ENCODE data around the gene INS. TPM values are rescaled to one million over a fixed set of nuclear protein-coding genes. Genes with fewer than 3 reads are reported as not detected.
"Not testable (repeated sequence)": the region's sequence is repeated elsewhere in the genome, so short reads cannot be mapped to it uniquely, and the experiment has no call there.

The INS gene
- total RNA-seq, 1 donor, result not detected

DNA sequence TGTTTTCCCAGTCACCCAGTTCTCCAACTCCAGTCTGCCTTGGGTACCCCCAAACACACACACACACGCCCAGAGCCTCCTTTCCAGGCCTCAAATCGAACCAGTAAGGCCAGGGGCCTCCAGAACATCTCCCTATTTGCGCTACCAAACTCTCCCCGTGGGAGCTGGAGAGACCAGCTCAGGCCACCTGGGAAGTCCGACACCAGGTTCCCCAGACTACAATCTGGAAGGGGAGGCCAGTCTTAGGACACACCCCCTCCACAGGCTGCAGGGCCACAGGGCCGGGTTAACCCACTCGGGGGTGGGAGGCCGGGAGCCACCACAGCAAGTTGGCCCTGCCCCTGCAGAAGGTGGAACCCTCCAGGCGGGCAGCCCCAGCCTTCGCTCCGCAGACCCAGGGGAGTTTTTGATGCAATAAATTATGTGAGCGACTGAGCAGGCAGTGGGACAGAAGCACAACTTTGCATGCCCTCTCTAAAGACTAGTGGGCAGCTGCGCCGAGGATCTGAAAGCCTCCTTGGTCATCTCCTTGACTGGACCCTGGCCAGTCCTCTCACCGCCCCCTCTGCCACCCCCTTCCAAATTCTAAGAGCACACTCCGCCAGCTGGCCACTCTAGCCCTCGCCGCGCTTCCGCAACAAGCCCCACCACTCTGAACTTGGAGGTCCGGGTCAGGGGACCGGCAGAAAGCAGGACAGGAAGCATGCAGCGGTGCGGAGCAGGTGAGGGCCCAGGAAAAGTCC lies 24.6 kb downstream of the INS start:
- DNase-seq (ENCODE audit: low read depth in 2 of 3, low spot score in 2 of 3), result no peak

DNA sequence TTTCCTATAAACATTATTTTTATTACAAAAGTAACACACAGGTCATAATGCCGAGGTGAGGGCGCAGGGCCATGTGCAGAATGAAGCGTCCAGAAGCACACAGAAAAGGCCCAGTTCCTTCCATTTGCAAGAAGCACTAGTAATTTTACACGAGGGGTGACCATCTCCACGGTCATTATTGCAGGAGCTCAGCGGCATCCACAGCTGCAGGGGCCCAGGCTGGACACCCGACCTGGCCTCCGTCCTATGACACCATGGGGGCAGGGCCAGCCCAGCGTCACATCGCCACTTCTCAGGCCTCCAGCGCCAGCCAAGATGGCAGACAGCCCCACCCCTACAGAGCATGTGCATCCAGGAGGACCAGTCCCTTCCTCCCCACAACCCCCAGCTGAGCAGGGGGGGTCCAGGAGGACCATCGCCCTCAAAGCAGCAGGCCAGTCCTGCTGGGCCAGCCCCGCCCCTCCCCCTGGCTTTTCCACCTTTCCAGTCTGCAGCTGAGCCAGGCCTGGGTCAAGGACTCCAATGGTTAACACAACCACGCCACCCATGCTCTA lies 25.3 kb downstream of the INS start:
- DNase-seq (ENCODE audit: low read depth in 2 of 3, low spot score in 2 of 3), result no peak

DNA sequence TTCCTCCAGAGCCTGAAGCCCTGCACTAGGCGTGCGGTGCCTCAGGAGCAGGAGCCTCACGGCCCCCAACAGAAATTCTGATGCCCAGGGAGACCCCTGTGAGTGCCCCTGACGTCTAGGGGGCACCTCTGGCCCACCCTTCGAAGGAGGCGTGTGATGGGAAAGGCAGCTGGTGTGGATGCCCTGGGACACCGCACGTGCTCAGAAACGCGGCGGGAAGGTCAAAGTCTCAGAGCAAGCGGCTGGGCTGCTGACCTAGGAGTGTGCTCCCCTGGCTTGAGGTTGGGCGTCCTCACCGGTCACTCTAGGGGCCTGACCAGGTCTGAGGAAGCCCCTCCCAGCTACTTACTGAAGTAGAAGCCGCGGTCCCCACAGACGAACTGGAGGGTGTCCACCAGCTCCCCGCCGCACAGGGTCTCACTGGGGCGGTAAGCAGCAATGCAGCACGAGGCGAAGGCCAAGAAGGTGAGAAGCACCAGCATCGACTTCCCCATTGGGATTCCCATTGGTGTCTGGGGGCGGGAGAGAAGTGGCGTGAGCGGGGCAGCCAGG lies 25.9 kb downstream of the INS start:
- DNase-seq (ENCODE audit: low read depth in 2 of 3, low spot score in 2 of 3), result no peak

DNA sequence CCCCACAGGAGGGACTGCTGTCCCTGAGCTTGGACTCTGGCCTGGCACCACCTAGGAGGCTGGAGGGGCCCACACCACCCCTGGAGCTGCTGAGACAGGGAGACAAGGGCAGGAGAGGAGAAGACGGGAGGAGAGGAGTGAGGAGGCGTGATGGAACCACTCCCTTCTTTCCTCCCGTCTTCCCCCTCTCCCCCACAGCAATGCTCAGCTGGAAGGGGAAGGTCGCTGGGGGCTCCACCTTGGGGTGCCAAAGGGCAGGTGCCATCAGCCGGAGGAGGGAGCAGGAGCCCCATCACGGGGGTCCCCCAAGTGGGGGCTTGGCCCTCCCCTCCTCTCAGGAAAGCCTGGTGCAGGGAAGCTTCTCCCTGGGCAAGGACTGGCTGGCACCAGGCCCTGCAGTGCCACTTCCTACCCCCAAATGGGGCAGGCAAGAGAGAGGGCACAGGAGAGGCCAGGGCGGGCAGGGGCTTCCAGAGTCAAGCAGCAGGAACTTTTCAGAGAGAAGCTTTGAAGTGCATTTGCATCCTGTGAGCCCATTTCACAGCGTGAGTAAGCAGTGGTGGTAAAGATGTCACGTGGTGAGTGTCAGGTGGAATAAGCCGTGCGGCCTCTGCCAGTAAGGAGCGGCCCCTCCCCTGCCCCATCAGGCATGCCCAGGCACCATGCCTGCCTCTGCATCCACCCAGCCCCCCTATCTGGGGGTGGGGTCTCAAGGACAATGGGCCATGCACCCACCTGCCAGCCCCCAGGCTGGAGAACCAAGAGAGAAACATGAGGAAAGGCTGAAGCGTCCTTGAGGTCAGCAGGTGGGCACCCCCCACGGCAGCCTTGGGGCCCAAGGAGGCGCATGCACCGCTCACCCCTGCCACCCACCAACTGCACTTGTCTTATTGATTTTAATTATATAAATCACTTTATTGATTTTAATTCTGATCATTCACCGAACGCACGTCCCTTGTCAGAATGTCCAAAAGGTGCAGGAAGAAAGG lies 26.7 kb downstream of the INS start:
- no peak for DNase-seq (ENCODE audit: low read depth in 2 of 3, low spot score in 2 of 3)

DNA sequence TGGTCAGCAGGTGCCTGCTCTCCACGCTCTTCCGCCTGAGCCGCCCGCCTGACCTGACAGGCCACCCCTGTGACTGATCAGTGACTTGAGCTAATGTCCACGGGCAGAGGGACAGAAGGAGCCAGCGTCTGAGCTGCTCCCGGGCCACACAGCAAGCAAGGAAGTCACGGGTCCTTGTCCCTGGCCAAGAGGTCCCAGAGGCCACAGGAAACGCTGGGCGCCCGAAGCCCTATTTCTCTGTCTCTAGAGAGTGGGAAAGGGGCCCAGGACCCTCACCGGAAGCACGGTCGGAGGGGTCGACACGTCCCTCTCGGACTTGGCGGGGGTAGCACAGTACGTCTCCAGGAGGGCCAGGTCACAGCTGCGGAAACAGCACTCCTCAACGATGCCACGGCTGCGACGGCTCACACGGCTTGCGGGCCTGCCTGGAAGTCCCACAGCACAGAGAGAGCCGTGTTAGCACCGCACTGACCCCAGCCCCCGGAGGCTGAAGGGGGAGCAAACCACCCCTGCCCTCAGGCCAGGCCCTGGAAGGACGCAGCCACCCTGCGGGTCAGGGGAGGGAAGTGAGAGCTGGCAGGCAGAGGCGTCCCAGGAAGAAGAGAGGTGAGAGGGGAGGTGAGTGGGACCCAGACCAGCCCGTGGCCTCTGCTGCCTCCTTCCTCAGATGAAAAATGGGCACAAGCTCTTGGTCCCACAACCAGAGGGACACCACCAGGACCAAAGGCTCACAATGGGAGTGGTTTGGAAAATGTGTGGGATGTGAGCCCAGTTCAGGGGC lies 27.6 kb downstream of the INS start:
- DNase-seq (ENCODE audit: low read depth in 2 of 3, low spot score in 2 of 3), result no peak

DNA sequence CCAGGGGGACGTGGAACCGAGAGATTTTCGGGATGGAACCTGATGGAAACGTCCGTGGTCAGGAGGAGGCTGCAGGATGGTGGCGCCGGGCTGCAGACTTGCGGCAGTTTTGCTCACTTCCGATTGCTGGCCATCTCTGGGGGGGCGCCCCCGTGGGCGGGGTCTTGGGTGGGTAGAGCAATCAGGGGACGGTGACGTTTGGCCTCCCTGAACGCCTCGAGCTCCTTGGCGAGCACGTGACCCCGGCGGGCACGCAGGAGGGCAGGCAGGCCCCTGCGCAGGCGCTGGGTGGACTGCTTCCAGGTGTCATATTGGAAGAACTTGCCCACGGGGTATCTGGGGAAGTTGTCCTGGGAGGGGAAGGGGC lies 28.2 kb downstream of the INS start:
- no peak for DNase-seq (ENCODE audit: low read depth in 2 of 3, low spot score in 2 of 3)

DNA sequence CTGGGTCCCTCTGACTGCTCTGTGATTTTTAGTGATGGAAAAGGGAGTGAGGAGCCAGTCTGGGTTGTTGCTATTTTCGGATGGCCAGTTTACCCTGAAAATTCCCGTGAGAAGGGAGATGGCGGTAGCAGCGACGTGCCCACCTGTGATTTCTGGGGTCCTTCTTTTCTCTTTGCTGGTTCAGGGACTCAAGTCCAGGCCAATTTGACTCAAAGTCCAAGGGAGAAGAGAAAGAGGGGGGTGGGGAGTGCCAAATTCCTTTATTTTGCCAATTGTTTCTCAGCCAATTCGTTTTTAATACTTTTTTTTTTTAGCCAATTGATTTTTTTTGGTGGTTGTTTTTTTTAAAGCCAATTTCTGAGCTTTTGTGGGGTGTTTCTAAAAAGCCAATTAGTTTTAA lies 28.8 kb downstream of the INS start:
- no peak for DNase-seq (ENCODE audit: low read depth in 2 of 3, low spot score in 2 of 3)

DNA sequence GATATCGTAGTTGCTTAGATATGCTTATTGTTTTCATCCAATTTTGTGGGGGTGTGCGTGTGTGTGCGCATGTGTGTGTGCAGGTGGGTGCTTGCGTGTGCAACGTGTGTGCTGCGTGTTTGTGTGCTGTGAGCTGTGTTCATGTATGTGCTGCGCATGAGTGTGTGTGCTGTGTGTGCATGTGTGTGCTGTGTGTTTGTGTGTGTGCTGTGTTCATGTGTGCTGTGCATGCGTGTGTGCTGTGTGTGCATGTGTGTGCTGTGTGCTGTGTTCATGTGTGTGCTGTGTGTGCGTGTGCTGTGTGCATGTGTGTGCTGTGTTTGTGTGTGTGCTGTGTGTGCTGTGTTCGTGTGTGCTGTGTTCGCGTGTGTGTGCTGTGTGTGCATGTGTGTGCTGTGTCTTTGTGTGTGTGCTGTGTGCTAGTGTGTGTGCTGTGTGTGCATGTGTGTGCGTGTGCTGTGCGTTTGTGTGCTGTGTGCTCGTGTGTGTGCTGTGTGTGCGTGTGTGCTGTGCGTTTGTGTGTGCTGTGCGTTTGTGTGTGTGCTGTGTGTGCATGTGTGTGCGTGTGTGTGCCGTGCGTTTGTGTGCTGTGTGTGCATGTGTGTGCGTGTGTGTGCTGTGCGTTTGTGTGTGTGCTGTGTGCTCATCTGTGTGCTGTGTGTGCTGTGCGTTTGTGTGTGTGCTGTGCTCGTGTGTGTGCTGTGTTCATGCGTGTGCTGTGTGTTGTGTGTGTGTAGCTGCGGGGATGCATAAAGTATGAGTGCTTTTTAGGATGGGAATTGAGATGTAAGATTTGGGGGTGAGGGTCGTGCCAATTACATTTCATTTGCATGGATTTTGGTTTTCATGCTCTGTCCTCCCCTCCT lies 29.4 kb downstream of the INS start:
- DNase-seq (ENCODE audit: low read depth in 2 of 3, low spot score in 2 of 3), result no peak

DNA sequence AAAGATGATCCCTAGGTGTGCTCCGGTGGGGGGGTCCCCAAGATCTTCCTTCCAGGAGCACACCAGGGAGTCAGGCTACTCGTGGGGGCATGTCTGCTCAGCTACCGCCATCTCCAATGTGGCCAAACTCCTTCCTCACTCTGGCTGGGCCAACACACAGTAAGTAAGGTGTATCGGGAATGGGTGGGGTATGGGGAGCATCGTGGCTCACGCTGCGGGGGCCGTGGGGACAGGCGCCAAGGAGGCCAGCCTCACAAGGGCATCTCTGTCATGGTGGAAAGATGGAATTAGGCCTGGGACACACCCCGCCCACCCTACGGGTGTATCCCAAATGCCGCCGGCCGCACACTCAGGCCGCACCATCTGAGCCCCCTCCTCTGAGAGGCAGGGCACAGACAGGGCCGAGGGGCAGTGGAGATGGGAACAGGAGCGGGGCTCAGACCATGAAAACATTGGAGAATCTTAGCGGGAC lies 30.1 kb downstream of the INS start:
- no peak for DNase-seq (ENCODE audit: low read depth in 2 of 3, low spot score in 2 of 3)

DNA sequence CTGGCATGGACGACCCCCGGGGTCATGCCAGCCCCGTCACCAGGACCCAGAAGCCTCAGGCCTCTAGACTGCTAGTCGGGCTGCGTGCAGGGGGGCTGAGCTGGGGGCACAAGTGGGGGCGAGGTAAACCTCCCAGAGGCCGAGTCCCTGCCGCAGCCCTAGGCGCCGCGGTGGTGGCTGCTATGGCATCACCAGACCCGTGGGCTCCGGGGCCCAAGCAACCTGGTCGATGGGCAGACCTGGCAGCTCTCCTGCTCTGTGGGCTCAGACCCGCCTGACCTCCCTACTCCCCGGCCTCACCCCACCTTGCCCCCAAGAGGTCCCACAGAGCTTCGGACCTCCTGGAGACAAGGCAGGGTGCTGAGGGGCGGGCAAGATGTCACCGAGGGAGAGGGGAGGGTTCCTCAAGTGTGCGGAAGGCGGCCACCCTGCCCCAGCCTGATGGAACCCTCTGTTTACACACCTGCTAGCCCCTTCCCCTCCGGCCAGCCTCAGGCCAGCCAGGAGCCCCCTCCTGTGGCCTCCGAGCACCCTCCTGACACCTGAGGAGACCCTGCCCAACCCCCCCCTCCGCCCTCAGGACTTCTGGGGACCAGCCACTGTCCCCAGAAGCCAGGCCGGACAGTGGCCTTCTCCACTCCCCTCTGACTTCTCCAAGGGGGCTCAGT lies 31.2 kb downstream of the INS start:
- DNase-seq (ENCODE audit: low read depth in 2 of 3, low spot score in 2 of 3), result no peak

DNA sequence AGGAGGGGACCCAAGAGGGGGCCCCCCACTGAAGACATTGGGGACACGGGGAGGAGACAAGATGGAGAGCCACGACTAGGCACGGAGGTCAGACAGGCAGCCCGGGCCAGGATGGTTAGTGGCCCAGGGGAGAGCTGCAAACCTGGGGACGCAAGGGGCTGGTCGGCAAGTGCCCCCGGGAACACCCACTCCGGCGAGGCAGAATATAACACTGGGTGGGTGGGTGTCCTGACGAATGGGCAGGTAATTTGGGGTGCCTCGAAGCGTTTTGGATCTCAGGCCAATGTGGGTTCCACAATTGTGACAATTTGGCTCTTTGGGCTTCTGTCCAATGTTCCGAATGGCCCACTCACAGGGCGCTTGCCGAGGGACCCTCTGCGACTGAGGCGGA lies 31.7 kb downstream of the INS start:
- no peak for DNase-seq (ENCODE audit: low read depth in 2 of 3, low spot score in 2 of 3)

DNA sequence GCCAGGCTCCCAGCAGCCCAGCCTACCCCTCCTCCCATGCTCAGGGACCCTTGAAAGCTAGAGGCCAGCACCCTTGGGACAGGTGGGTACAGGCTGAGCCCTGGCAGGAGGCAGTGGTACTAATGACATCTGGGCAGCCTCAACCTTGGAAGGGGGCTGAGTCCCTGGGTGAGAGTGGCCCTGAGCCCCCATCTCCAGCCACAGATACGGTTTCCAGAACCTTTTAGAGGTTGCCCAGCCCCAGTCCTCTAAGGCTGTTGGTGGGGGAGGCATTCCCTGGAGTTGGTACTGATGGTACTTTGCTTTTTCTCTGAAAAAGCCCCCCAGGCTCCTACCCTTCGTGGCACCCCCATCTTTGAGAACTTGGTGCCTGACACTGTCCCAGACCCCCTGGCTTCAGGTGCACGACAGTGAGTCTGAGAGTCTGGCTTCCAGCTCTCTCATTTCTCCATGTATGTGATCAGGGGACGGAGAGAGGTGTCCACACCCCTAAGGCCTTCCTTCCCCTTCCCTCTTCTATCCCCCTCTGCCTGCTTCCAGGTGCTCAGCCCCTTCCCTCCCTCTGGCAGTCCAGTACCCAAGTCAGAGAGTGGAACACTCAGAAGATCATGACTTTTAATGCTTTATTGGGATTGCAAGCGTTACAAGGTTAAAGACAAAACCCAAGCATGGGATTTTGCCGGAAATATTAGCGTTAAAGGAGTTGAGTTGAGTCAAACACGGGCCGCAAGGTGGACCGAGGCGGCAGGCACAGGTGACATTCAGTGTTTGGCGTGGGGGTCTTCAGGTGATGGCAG lies 32.3 kb downstream of the INS start:
- DNase-seq (ENCODE audit: low read depth in 2 of 3, low spot score in 2 of 3), result no peak

DNA sequence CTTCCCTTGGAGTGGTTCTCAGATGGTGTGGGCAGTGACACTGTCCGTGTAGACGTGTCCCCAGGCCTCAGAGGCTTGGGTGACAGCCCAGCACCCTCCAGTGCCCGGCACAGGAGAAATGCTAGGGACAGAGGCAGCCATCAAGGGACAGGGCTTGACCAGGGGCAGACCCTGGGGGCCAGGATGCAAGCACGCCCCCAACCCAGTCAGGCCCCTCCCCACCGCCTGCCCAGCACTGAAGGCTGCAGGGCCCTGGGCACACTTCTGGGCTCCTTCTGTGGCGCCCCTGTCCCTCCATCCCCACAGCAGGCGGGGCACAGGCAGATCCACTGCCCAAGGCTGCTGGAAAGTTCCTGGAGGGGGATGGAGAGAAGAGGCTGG lies 32.9 kb downstream of the INS start:
- no peak for DNase-seq (ENCODE audit: low read depth in 2 of 3, low spot score in 2 of 3)

DNA sequence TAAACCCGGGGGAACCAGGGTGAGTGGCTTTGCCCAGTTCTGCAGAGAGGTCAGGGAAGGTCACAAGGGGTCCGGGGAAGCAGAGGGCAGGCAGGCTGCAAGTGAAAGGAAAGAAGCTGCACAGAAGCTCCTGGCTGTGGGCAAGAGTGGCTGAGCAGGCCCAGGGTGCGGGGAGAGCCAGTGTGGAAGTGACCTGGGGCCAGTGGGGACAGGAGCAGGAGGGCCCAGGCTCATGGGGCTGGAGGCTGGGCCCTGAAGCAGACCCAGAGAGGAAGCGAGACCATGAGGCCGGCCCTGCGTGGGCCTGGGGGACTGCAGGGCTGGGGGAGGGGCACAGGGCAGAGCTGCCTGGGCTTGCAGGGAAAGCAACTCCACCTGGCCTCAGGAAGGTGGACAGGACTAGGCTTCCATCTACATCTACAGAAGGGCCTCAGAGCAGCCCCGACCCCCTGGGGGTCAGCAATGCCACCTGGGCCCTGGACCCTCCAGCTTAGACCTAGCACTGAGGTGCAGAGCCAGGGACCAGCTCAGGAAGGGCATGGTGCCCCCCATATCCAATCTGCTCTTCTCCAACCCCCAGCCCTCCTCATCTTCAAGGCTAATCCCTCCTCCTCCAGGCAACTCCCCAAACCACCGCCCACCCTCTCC lies 33.4 kb downstream of the INS start:
- DNase-seq (ENCODE audit: low read depth in 2 of 3, low spot score in 2 of 3), result no peak

DNA sequence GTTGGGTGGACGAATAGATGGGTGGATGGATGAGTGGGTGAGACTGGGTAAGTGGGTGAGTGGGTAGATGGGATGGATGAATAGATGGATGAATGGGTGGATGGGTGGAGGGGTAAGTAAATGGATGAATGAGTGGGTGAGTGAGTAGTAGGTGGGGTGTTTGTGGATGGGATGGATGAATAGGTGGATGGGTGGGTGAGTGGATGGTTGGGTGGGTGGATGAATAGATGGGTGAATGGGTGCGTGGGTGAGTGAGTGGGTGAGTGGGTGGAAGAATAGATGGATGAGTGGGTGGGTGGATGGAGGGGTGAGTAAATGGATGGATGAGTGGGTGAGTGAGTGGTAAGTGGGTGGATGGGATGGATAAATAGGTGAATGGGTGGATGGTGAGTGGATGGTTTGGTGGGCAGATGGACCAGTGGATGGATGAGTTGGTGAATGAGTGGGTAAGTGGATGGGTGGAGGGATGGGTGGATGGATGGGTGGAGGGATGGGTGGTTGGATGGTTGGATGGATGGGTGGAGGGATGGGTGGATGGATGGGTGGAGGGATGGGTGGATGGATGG lies 34.4 kb downstream of the INS start:
- no peak for DNase-seq (ENCODE audit: low read depth in 2 of 3, low spot score in 2 of 3)

DNA sequence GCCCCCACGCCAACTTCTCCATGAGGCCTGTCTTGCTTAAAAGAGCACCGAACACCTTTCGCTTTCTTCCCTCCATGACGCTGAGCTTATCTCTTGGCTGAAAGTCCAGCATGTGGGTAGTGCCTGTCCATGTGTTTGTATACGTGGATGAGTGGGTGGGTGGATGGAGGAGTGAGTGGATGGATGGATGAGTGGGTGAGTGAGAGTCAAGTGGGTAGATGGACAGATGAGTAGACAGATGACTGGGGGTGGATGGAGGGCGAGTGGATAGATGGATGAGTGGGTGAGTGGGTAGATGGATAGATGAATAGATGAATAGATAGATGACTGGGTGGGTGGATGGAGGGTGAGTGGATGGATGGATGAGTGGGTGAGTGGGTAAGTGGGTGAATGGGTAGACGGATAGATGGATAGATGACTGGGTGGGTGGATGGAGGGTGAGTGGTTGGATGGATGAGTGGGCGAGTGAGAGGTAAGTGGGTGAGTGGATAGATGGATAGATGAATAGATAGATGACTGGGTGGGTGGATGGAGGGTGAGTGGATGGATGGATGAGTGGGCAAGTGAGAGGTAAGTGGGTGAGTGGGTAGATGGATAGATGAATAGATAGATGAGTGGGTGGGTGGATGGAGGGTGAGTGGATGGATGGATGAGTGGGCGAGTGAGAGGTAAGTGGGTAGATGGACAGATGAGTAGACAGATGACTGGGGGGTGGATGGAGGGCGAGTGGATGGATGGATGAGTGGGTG lies 36.1 kb downstream of the INS start:
- DNase-seq (ENCODE audit: low read depth in 2 of 3, low spot score in 2 of 3), result not testable (repeated sequence)

DNA sequence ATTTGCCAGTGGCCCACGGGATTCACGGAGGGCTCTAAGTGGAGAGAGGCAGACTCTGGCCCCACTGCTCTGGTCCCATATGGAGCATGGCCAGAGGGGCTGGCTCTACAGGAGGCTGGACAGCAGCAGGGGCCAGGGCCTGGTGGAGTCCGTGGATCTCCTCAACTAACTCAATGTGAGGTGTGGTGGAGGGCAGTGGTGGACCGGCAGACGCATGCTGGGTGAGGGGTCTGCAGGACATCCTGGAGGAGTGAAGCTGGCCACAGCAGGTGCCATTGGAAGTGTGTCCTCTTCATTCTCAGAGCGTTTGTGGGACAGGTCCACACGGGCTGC lies 37.4 kb downstream of the INS start:
- no peak for DNase-seq (ENCODE audit: low read depth in 2 of 3, low spot score in 2 of 3)

Measured in hematopoietic multipotent progenitor cell (in vitro differentiated cells).